CD14-positive monocyte (primary cell): ENCODE results near the gene KIF26B. TPM values are rescaled to one million over a fixed set of nuclear protein-coding genes. Genes with fewer than 3 reads are reported as not detected.

Source experiments
- DNase-seq, 3 donors: peaks; one replicate each; pipeline ENCODE4 v3.0.0-alpha.2; 2011 to 2022
- H2AFZ ChIP-seq: 2 replicates; pipeline ENCODE4 v1.6.0; 2012; ENCODE audit warnings: mild to moderate bottlenecking, low read depth, low read length, inconsistent platforms; ENCODE audit not compliant: insufficient read depth, poor library complexity, severe bottlenecking
- H3K27ac ChIP-seq, 2 donors: 1 replicate in 1 of 2; 2 replicates in 1 of 2; pipeline ENCODE4 v1.5.1; 2012 to 2013; ENCODE audit warnings: low read length in 2 of 2, control low read depth in 1 of 2, inconsistent platforms in 1 of 2, low read depth in 1 of 2, mild to moderate bottlenecking in 1 of 2
- H3K27me3 ChIP-seq, 2 donors: one replicate each; pipeline versions ENCODE4 v1.6.0 to v1.6.1; 2011 to 2013; ENCODE audit warnings: low read length in 2 of 2; ENCODE audit not compliant: control insufficient read depth in 2 of 2, insufficient read depth in 2 of 2
- H3K36me3 ChIP-seq, 2 donors: replicated peaks in 1 of 2; 1 replicate in 1 of 2; 2 replicates in 1 of 2; pipeline versions ENCODE4 v1.5.1 to v1.6.1; 2012 to 2013; ENCODE audit warnings: low read length in 2 of 2, control low read depth in 1 of 2, inconsistent platforms in 1 of 2, mild to moderate bottlenecking in 1 of 2; ENCODE audit not compliant: insufficient read depth in 2 of 2, control insufficient read depth in 1 of 2
- H3K4me1 ChIP-seq, 2 donors: 1 replicate in 1 of 2; 2 replicates in 1 of 2; pipeline versions ENCODE4 v1.5.1 to v1.6.1; 2012 to 2013; ENCODE audit warnings: low read length in 2 of 2, control low read depth in 1 of 2, inconsistent platforms in 1 of 2, mild to moderate bottlenecking in 1 of 2, moderate library complexity in 1 of 2; ENCODE audit not compliant: insufficient read depth in 2 of 2, control insufficient read depth in 1 of 2
- H3K4me2 ChIP-seq: replicated peaks from 2 replicates; pipeline ENCODE3; 2012; ENCODE audit warnings: low read length, moderate library complexity, mild to moderate bottlenecking; ENCODE audit not compliant: poor library complexity, severe bottlenecking; ENCODE audit errors: extremely low read depth
- H3K4me3 ChIP-seq, 3 experiments: fragments of 200-600 bp in 1 of 3; sonication (generic) in 1 of 3; replicated peaks in 1 of 3; 1 replicate in 2 of 3; 2 replicates in 1 of 3; pipeline ENCODE4 v1.5.1; 2011 to 2013; ENCODE audit warnings: low read length in 3 of 3, mild to moderate bottlenecking in 3 of 3, control low read depth in 2 of 3, low read depth in 2 of 3, inconsistent platforms in 1 of 3, moderate library complexity in 1 of 3
- H3K79me2 ChIP-seq: 2 replicates; pipeline ENCODE4 v1.6.0; 2012; ENCODE audit warnings: mild to moderate bottlenecking, control low read depth, inconsistent platforms, low read length, moderate library complexity; ENCODE audit not compliant: insufficient read depth
- H3K9ac ChIP-seq: 2 replicates; pipeline ENCODE4 v1.6.0; 2017; ENCODE audit warnings: low read length, mild to moderate bottlenecking; ENCODE audit not compliant: insufficient read depth, poor library complexity, severe bottlenecking
- H3K9me3 ChIP-seq, 2 donors: replicated peaks in 1 of 2; 1 replicate in 1 of 2; 2 replicates in 1 of 2; pipeline versions ENCODE4 v1.5.1 to v1.6.1; 2012 to 2013; ENCODE audit warnings: low read length in 2 of 2, control low read depth in 1 of 2; ENCODE audit not compliant: control insufficient read depth in 1 of 2, insufficient read depth in 1 of 2
- H4K20me1 ChIP-seq: 2 replicates; pipeline ENCODE4 v1.6.0; 2012; ENCODE audit warnings: mild to moderate bottlenecking, low read length, control low read depth, moderate library complexity; ENCODE audit not compliant: insufficient read depth
- H3K27ac Mint-ChIP-seq, 7 donors: one replicate each; pipeline ENCODE4 v1.8.0; 2020; ENCODE audit warnings: mild to moderate bottlenecking in 7 of 7, mixed read lengths in 7 of 7, moderate library complexity in 6 of 7, inconsistent platforms in 2 of 7
- H3K27me3 Mint-ChIP-seq, 3 donors: one replicate each; pipeline ENCODE4 v1.8.0; 2021 to 2022; ENCODE audit warnings: low read depth in 3 of 3, mild to moderate bottlenecking in 3 of 3, mixed read lengths in 3 of 3, moderate library complexity in 3 of 3, inconsistent platforms in 1 of 3
- H3K36me3 Mint-ChIP-seq, 2 donors: one replicate each; pipeline ENCODE4 v1.8.0; 2020; ENCODE audit warnings: mixed read lengths in 2 of 2, inconsistent platforms in 1 of 2, mild to moderate bottlenecking in 1 of 2
- H3K4me1 Mint-ChIP-seq: one replicate; pipeline ENCODE4 v1.8.0; 2020; ENCODE audit warnings: mild to moderate bottlenecking, mixed read lengths
- H3K4me3 Mint-ChIP-seq, 2 donors: one replicate each; pipeline ENCODE4 v1.8.0; 2020; ENCODE audit warnings: mild to moderate bottlenecking in 2 of 2, mixed read lengths in 2 of 2, moderate library complexity in 1 of 2
- H3K9me3 Mint-ChIP-seq, 7 donors: one replicate each; pipeline ENCODE4 v1.8.0; 2020 to 2022; ENCODE audit warnings: mixed read lengths in 7 of 7, mild to moderate bottlenecking in 6 of 7, moderate library complexity in 6 of 7, inconsistent platforms in 2 of 7
- CTCF ChIP-seq: fragments of 200-600 bp; IDR thresholded peaks from one replicate; pipeline ENCODE4 v1.8.0; 2022; ENCODE audit warnings: antibody characterized with exemption, mild to moderate bottlenecking
- WGBS: methylation state at CpG from one replicate; pipeline ENCODE4 v1.1.5; 2013; ENCODE audit warnings: missing lambda C conversion rate; ENCODE audit not compliant: insufficient coverage; 5-methylcytosine and 5-hydroxymethylcytosine counted together
- intact Hi-C, 2 donors: fragments of 100-400 bp; cut with micrococcal nuclease; formaldehyde crosslinking; loops; one replicate each; pipeline versions ENCODE4 v1.15.0 to v1.15.1; 2023
- polyA plus RNA-seq, 3 donors: library from polyadenylated mRNA; depleted of rRNA in 1 of 3; unstranded in 2 of 3; stranded (reverse) in 1 of 3; fragments of 300-500 nt in 2 of 3; fragments of >200 nt in 1 of 3; fragmentation: Illumina TruSeq in 2 of 3; gene quantifications; 1 replicate in 2 of 3; 2 replicates in 1 of 3; pipeline ENCODE4 v1.2.3, GENCODE V29; 2012 to 2021

Gene KIF26B
- polyA plus RNA-seq, 3 donors = 0.01 to 0.05 TPM; not detected in 1

GRCh38 chr1:245510144-245510543, 355.4 kb downstream of the KIF26B start:
- Mint-ChIP-seq H3K27me3 (peaks cover 0 to 6% (median 5%) of the 10 kb centered on the region in 3 donors), H3K4me1 (peaks cover 45% of the 10 kb centered on the region), H3K4me3 (peak overlapping the region; percentile 34 to 44), H3K27ac (no peak overlapping the region), H3K9me3 (peaks cover 0 to 6% (median 0%) of the 10 kb centered on the region in 7 donors), H3K36me3 (no peaks in the 10 kb centered on the region)
- Histone ChIP-seq H3K36me3 (no peaks in the 10 kb centered on the region), H3K4me3 (peak overlapping the region in 1 of 3 experiments; percentile 55), H3K9ac (no peak overlapping the region), H3K27me3 (no peaks in the 10 kb centered on the region), H3K4me2 (peak overlapping the region; percentile 58), H3K27ac (no peak overlapping the region), H3K9me3 (no peaks in the 10 kb centered on the region), H4K20me1 (no peaks in the 10 kb centered on the region), H3K79me2 (peaks cover 20% of the 10 kb centered on the region), H2AFZ (peak overlapping the region; percentile 11), H3K4me1 (peaks cover 35 to 43% of the 10 kb centered on the region in 2 donors)
- no peak for TF ChIP-seq CTCF
- intact Hi-C loops = no loop called here
- WGBS = 25% methylated on average over 1 of the region's 4 CpGs
- DNase-seq = no peak

- no peaks in the 10 kb centered on the region for H3K36me3 ChIP-seq
- peak overlapping the region; percentile 16 to 65 (median 43) for H3K4me3 ChIP-seq
- no peaks in the 10 kb centered on the region for H3K9me3 ChIP-seq
- peaks cover 47 to 57% of the 10 kb centered on the region in 2 donors for H3K4me1 ChIP-seq
- peaks cover 59% of the 10 kb centered on the region for H3K4me1 Mint-ChIP-seq
- H3K4me2 ChIP-seq = peak overlapping the region; percentile 74
- H3K36me3 Mint-ChIP-seq = no peaks in the 10 kb centered on the region
- no peak for TF ChIP-seq CTCF
- intact Hi-C loops = no loop called here
- H2AFZ ChIP-seq = peak overlapping the region; percentile 73
- H4K20me1 ChIP-seq = no peaks in the 10 kb centered on the region
- peaks cover 20% of the 10 kb centered on the region for H3K79me2 ChIP-seq
- H3K27me3 ChIP-seq = no peaks in the 10 kb centered on the region
- H3K9ac ChIP-seq = peak overlapping the region; percentile 45
- H3K27ac Mint-ChIP-seq = peak overlapping the region in 6 of 7 donors; percentile 9 to 72 (median 24)
- H3K27me3 Mint-ChIP-seq = peaks cover 2 to 14% (median 10%) of the 10 kb centered on the region in 3 donors
- peak overlapping the region; percentile 43 to 80 for H3K4me3 Mint-ChIP-seq
- peaks cover 0 to 6% (median 0%) of the 10 kb centered on the region in 7 donors for H3K9me3 Mint-ChIP-seq
- WGBS = 76% methylated on average over 6 of the region's 8 CpGs
- DNase-seq = no peak
- H3K27ac ChIP-seq = peak overlapping the region in 1 of 2 donors; percentile 73
These were observed 357.6 kb downstream of the KIF26B start for GRCh38 chr1:245512181-245512888.
